Effector CD8-positive, alpha-beta T cell (primary cell): Measurements from ENCODE around the gene DMGDH.

ENCODE experiments used
- DNase-seq: peaks from one replicate; lab custom pipeline; 2025; lab: John Stamatoyannopoulos, UW
- total RNA-seq, 4 experiments: gene quantifications; one replicate each; lab custom pipeline; 2026; lab: John Stamatoyannopoulos, UW

DMGDH gene
- 0.24 to 1.3 (median 0.40) reads per million in 4 experiments for total RNA-seq

- DNase-seq, result no peak
Measured at GRCh38 chr5:79069488-79070349, at the start of gene DMGDH, which contains the start of gene BHMT2. TSS of gene DMGDH (minus strand) at chr5:79069674. CDS start at chr5:79069620, 54 bp downstream. TSS of gene BHMT2 (plus strand) at chr5:79069767. CDS start at chr5:79069783, 16 bp downstream.

GRCh38 chr5:79112703-79113058 lies 43.2 kb upstream of the DMGDH start:
- DNase-seq, result no peak

- DNase-seq, result no peak
Measured at GRCh38 chr5:79111960-79112702, 42.7 kb upstream of the DMGDH start.

- no peak for DNase-seq
Measured at GRCh38 chr5:79111387-79111959, 42.0 kb upstream of the DMGDH start, which contains the start of gene BHMT. TSS of gene BHMT (plus strand) at chr5:79111809. CDS start at chr5:79111886, 77 bp downstream.

- DNase-seq, result no peak
Measured at GRCh38 chr5:79109527-79110492, 40.3 kb upstream of the DMGDH start.

GRCh38 chr5:79108792-79109191 lies 39.3 kb upstream of the DMGDH start:
- no peak for DNase-seq

GRCh38 chr5:79108086-79108485 lies 38.6 kb upstream of the DMGDH start:
- no peak for DNase-seq

GRCh38 chr5:79107020-79107796 lies 37.7 kb upstream of the DMGDH start:
- no peak for DNase-seq

- no peak for DNase-seq
Measured at GRCh38 chr5:79105868-79106267, 36.4 kb upstream of the DMGDH start.

- no peak for DNase-seq
Measured at GRCh38 chr5:79093762-79094161, 24.3 kb upstream of the DMGDH start.

GRCh38 chr5:79091064-79091463 lies 21.6 kb upstream of the DMGDH start:
- DNase-seq, result no peak

- DNase-seq, result no peak
Measured at GRCh38 chr5:79088507-79088906, 19.0 kb upstream of the DMGDH start.

- no peak for DNase-seq
Measured at GRCh38 chr5:79086116-79086515, 16.6 kb upstream of the DMGDH start.

- no peak for DNase-seq
Measured at GRCh38 chr5:79081779-79082178, 12.3 kb upstream of the DMGDH start.

GRCh38 chr5:79080804-79081203 lies 11.3 kb upstream of the DMGDH start:
- DNase-seq, result no peak

GRCh38 chr5:79077680-79078365 lies 8.3 kb upstream of the DMGDH start:
- no peak for DNase-seq

GRCh38 chr5:79076819-79077218 lies 7.3 kb upstream of the DMGDH start:
- no peak for DNase-seq

- DNase-seq, result no peak
Measured at GRCh38 chr5:79075646-79076426, 6.4 kb upstream of the DMGDH start.

- no peak for DNase-seq
Measured at GRCh38 chr5:79074641-79075040, 5.2 kb upstream of the DMGDH start.
